AG04449 (cell line): ENCODE data around the gene PAM16.

Source experiments
- CTCF ChIA-PET: fragments of 350-600 bp; formaldehyde crosslinking; extraction: SDS; loops from one replicate; lab custom pipeline; 2021; ENCODE audit warnings: antibody characterized with exemption; lab: Yijun Ruan, JAX
- POLR2A ChIA-PET: fragments of 400-600, 350-600 bp; formaldehyde crosslinking; extraction: SDS; loops from one replicate; lab custom pipeline; 2020; ENCODE audit warnings: antibody characterized with exemption, inconsistent platforms; lab: Yijun Ruan, JAX
- DNase-seq: peaks from one replicate; pipeline ENCODE4 v3.0.0-alpha.2; 2010; ENCODE audit warnings: low read depth, low spot score
- H3K4me3 ChIP-seq: 2 replicates; pipeline ENCODE4 v1.5.1; 2011; ENCODE audit warnings: low read depth, mild to moderate bottlenecking, control low read depth, low read length
- TF ChIP-seq, protein P1 (sequence below): IDR thresholded peaks from one replicate; pipeline ENCODE4 v1.5.1; 2011; ENCODE audit warnings: mild to moderate bottlenecking, moderate library complexity, low read length, control low read depth, inconsistent platforms; ENCODE audit not compliant: insufficient read depth; ENCODE audit errors: missing control alignments

PAM16 gene

DNA sequence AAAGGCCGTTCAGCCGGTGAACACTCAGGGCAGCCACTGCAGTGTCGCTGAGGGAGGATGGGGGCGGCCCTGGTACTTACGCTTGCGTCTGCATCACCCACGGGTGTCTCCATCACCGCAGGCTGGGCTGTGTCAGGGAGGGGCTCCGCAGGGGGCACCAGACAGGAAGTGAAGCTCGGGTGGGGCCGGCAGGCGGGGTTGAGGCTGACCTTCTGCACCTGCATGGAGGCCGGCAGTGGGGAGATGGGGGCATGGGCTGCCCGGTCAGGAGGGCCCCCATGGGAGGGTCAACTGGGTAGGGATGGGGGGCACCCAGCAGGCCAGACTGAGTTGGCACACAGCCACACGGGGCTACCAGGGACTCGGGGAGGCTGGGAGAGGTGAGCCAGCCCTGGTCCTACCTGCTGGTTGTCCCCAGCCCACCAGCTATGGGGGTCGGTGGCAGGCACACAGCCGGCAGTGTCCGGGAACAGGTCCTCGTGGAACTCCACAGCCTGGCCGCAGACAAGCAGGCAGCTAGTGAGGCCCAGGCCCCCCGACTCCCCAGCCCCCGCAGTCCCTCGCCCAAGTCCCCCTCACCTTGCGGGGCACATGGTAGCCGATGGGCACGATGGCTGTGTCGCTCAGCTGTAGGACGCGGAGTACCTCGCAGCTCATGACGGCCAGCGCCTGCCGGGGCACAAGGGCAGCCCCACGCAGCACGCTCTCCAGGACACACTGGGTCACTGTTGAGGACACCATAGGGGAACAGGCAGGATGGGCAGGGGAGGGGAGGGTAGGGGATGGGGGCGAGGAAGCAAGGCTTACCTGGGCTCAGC is 13.3 kb upstream of the PAM16 start:
- DNase-seq: no peak
- CTCF ChIA-PET: interaction anchor here (0.8 to 8.8 kb wide), 3 partner anchors 11 to 39 kb away, joined by 3 to 174 read pairs (median 3); no protein-coding TSS in a partner anchor
- TF ChIP-seq, protein P1, sequence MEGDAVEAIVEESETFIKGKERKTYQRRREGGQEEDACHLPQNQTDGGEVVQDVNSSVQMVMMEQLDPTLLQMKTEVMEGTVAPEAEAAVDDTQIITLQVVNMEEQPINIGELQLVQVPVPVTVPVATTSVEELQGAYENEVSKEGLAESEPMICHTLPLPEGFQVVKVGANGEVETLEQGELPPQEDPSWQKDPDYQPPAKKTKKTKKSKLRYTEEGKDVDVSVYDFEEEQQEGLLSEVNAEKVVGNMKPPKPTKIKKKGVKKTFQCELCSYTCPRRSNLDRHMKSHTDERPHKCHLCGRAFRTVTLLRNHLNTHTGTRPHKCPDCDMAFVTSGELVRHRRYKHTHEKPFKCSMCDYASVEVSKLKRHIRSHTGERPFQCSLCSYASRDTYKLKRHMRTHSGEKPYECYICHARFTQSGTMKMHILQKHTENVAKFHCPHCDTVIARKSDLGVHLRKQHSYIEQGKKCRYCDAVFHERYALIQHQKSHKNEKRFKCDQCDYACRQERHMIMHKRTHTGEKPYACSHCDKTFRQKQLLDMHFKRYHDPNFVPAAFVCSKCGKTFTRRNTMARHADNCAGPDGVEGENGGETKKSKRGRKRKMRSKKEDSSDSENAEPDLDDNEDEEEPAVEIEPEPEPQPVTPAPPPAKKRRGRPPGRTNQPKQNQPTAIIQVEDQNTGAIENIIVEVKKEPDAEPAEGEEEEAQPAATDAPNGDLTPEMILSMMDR: no peak
- H3K4me3 ChIP-seq: no peak overlapping the region
- POLR2A ChIA-PET: no interaction called here

DNA sequence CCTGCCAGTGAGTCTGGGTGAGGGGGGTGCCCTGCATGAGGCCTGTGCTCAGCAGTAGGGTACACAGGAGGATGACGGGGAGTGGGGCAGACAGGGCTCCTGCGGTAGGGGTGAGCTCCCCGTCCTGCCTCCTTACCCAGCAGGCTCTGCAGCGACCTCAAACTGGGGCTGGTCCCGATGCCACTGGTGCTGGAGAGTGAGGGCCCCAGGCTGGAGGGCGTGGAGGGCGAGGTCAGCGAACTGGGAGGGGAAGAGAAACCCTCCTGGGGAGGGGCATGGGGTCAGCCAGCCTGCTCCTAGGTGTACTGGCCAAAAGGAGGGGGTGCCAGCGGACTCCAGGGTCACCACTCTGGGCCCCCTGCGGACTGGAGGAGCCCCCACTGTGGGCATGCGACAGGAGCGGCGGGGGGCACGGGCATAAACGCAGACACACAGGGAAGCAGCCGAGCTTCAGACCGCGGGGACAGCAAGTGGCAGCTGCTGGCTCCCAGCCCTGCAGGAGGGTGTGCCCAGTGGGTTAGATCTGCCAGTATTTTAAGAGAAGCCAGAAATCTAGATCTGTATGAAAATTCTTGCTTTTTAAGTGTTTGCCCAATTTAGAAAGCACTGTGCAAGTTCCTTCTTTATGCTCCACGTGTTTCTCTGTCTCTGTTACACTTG is 11.5 kb upstream of the PAM16 start:
- CTCF ChIA-PET: interaction anchor here (1.5 to 8.8 kb wide), 5 partner anchors 11 to 41 kb away, joined by 6 to 317 read pairs (median 65); no protein-coding TSS in a partner anchor
- POLR2A ChIA-PET: no interaction called here
- TF ChIP-seq, protein P1: no peak
- no peak overlapping the region for H3K4me3 ChIP-seq
- DNase-seq: no peak

DNA sequence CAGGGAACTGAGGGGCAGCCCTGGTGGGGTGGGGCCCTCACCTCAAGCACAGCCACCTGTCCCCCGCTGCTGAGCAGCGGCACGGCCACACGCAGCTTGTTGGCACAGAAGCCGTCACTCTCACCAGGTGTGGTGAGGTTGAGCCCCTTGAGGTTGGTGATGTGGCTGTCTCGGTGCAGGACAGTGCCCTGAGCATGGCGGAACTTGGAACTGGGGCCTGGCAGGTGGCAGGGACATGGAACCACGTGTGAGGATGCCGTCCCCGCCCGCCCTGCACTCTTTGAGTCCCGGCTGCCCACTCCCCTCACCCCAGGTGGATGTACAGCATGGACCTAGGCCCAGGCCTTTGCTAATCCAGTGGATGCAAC is 10.8 kb upstream of the PAM16 start:
- POLR2A ChIA-PET: no interaction called here
- CTCF ChIA-PET: interaction anchor here (0.9 to 5.3 kb wide), 8 partner anchors 7 to 108 kb away, joined by 3 to 317 read pairs (median 19); partner anchors contain the start of gene VASN
- DNase-seq: no peak
- TF ChIP-seq, protein P1: no peak
- no peak overlapping the region for H3K4me3 ChIP-seq

DNA sequence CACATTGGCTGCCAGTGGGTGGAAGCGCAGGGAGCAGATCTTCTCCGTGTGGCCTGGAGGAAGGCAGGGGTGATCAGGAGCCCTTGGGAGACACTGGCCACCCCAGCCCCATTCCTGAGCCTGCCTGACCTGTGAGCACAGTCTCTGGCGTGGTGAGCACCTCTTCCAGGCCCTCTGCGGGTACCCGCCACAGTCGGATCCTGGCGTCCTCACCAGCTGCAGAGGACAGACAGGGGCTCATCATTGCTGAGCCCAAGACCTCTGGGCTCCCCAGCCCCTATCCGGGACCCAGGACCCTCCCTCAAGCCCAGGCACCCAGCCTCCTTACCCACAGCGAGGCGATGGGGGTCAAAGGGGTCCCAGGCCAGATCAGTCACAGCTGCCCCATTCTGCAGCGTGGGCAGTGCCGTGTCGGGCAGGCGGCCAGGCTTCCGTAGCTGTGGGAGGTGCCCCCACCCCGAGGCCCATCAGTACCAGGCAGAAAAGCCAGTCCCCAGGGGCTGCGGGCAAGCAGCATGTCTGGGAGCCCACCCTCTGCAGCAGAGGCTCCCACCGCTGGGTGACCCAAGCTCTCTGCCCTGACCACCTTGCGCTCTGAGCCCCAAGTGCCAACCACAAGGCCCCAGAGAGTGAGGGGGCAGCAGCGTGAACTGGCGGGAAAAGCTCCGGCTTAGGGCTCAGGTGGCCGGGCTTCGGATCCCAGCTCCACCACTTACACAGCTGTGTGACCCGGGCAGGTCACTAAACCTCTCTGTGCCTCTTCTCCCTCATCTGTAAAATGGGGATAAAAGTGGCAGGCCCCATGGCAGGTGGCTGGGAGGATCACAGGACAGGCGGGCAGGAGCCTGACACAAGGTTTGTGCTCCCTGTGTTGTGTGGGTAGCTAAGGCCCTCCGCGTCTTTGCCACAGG is 10.2 kb upstream of the PAM16 start:
- TF ChIP-seq, protein P1: no peak
- ChIA-PET POLR2A (no interaction called here), CTCF (interaction anchor here (0.9 to 5.3 kb wide), 8 partner anchors 8 to 107 kb away, joined by 3 to 317 read pairs (median 19); partner anchors contain the start of gene VASN)
- no peak for DNase-seq
- H3K4me3 ChIP-seq: no peak overlapping the region

DNA sequence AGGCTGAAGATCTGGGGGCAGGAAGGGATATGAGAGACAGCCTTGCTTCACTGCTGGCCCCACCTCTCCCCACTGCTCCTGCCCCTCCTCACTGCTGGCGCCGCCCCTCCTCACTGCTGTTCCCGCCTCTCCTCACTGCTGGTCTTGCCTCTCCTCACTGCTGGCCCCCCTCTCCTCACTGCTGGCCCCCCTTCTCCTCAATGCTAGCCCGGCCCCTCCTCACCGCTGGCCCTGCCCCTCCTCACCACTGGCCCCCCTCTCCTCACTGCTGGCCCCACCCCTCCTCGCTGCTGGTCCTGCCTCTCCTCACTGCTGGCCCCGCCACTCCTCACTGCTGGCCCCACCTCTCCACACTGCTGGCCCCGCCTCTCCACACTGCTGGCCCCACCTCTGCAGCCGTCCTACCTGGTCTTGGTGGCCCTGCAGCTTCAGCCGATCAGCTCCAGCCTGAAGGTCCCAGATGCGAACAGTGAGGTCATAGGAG is 9.5 kb upstream of the PAM16 start:
- POLR2A ChIA-PET: no interaction called here

More for the DNA sequence above, 9.5 kb upstream of the PAM16 start:
- H3K4me3 ChIP-seq: no peak overlapping the region
- TF ChIP-seq, protein P1: no peak
- no peak for DNase-seq
- CTCF ChIA-PET: interaction anchor here (1.6 to 5.3 kb wide), 9 partner anchors 9 to 106 kb away, joined by 6 to 317 read pairs (median 25); partner anchors contain the start of genes PAM16 and VASN
